Measurements from ENCODE around the gene IQSEC1.

The IQSEC1 gene

GRCh38 chr3:13073326-13074005 is at the start of gene IQSEC1:
Gene IQSEC1 (minus strand): TSS chr3:13073429. CDS start chr3:13073014, 415 bp downstream.
- DNase-seq, result peak; percentile 82

- no peak for DNase-seq
These were observed 49.1 kb upstream of the IQSEC1 start for GRCh38 chr3:13122081-13123012.

DNA sequence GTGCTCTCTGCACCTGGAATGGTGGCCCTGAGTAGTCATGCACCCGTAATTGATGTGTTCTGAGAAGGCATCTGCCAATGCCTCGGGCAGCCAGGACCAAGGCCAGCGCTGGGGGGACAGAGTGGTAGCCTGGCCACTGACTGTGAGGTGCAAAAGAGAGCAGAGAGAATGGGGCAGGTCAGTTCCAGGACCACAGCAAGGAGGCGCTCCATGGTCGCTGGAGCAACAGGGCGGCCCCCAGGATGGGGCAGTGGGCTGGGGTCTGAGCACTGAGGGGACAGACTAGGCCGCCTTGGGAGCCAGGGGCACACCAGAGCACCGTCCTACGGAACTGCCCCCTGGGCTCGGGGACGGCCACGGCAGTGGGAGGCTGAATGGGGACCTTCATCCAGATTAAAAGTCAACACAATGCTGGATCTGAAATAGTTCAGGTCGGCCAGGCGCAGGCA is 48.3 kb upstream of the IQSEC1 start:
- no peak for DNase-seq

- no peak for DNase-seq
These were observed 47.8 kb upstream of the IQSEC1 start for GRCh38 chr3:13120928-13121552.

GRCh38 chr3:13120289-13120927 is 47.2 kb upstream of the IQSEC1 start:
- no peak for DNase-seq

- DNase-seq, result no peak
These were observed 46.4 kb upstream of the IQSEC1 start for GRCh38 chr3:13119471-13120220.

DNA sequence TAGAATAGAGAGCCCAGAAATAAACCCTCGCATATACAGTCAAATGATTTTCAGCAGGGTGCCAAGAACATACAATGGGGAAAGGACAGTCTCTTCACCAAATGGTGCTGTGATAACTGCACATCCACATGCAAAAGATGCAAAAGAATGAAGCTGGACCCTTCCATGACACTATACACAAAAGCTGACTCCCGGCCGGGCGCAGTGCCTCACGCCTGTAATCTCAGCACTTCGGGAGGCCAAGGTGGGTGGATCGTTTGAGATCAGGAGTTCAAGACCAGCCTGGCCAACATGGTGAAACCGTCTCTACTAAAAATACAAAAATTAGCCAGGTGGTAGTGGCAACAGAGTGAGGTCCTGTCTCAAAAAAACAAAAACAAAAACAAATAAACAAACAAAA is 43.2 kb upstream of the IQSEC1 start:
- DNase-seq, result no peak

DNA sequence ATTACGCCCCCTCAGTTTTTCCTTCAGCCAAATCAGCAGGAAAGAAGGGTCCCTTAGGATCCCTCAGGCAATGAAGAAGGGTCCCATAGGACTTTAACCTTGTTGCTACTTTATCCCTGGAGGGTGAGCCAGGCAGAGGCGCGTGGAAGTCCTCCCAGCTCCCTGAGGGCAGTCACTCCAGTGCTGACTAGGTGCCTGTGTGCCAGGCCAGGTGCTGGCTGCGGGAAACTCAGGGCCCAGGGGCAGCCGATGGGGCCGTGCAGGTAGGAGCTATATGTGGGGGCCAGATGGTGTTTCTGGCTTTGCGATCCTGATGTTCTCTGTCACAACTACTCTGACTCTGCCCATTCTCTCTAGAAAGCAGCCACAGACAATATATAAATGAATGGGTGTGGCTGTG is 42.8 kb upstream of the IQSEC1 start:
- no peak for DNase-seq

- no peak for DNase-seq
These were observed 42.3 kb upstream of the IQSEC1 start for GRCh38 chr3:13115576-13115910.

- no peak for DNase-seq
These were observed 41.8 kb upstream of the IQSEC1 start for GRCh38 chr3:13114811-13115575.

GRCh38 chr3:13113346-13114330 is 40.4 kb upstream of the IQSEC1 start:
- peak in 1 of 2 donors; percentile 8 for DNase-seq

DNA sequence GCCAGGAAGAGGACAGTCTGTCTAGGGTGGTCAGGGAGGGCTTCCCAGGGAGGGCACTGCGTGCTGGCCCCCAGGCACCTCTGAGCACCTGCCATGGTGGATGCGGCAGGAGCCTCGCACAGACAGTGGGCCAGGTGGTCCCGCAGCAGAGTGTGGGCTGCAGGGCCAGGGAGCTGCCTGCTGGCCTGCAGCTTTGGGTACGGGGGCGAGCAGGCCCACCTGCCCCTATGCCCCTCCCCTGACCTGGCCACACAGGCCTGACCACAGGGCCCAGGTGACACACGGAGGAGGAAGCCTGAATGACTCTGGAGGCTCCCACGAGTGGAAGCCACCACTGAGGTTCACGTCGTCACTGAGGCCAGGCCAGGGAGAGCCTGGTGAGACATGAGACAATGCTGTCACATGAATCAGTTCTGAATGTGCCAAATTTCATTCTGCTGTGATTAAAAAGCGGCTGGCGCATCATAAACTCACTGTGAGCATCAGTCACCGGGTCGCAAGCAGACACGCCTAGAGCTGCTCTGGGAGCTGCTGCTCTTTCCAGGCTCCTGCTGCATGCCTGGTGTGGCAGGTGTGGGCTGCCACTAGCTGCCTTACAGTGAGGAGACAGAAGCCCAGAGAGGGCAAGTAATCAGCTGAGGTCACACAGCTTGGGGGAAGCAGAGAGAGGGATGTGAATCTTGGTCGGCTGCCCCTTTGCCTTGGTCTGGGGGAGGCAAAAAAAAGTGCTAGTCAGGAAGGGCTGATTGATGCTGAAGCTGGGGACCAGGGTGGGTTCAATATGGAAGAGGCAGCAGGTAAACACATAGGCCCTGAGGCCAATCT is 39.5 kb upstream of the IQSEC1 start:
- DNase-seq, result no peak

DNA sequence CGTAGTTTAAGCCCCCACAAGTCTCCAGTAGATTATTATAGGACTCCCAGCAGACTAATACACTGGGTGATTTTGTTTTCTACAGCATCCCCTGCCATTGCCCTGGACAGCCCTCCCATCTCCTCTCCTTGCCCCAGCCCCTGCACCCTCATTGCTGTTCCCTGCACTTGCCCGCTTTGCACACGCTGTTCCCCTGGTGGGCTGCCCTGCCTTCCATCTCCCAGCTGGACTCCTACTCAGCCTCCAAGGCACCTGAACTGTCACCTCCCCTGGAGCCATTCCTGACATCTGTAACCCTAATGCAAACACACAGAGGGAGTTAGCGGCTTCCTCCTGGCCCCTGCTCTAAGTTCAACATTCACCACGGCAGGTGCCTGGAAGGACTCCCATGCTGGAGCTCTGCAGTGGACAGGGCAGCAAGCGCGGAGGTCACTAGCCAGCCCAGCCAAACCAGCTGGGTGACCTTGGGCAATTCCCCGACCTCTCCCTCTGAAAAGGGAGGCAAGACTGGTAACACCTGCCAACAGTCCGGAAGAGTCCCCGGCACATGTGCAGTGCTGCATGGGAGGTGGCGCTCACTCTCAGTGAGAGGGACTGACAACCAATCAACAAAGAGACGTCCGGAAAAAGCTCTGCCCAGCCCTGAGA is 38.8 kb upstream of the IQSEC1 start:
- DNase-seq, result no peak

- no peak for DNase-seq
These were observed 38.1 kb upstream of the IQSEC1 start for GRCh38 chr3:13111173-13111872.

GRCh38 chr3:13110678-13111116 is 37.5 kb upstream of the IQSEC1 start:
- peak; percentile 18 to 84 for DNase-seq

GRCh38 chr3:13109516-13109915 is 36.3 kb upstream of the IQSEC1 start:
- no peak for DNase-seq

GRCh38 chr3:13108861-13109260 is 35.6 kb upstream of the IQSEC1 start:
- DNase-seq, result no peak

DNA sequence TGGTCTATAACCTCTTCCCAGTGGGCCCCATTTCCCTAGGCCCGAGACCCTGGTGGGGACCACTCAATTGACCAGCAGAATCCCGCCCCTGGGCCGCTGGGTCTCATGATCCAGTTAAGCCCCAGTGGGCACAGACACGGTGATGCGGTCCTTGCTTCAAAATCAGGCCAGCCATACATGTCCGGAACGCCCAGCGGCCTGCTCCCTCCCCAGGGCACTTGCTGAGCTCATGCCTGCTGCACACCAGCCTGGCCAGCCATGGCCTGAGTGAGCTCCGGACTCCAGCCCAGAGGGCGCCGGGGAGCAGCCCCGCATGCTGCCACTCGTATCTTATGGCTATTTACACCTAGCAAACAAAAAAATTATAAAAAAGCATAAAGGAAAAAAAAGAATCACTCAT is 34.4 kb upstream of the IQSEC1 start:
- DNase-seq, result no peak
